Heart left ventricle (tissue), 16 donors: Measurements from ENCODE around the gene SERF2. TPM values are rescaled to one million over a fixed set of nuclear protein-coding genes. Genes with fewer than 3 reads are reported as not detected.

Source experiments
- ATAC-seq, 4 donors: fragments of 200-7000 bp; cut with Tn5 transposase; one replicate each; pipeline ENCODE4 v1.9.1; 2020 to 2022; ENCODE audit warnings: moderate library complexity in 4 of 4, mild to moderate bottlenecking in 3 of 4, moderate number of reproducible peaks in 1 of 4
- DNase-seq, 5 donors: peaks; one replicate each; pipeline ENCODE4 v3.0.0-alpha.2; 2020
- H3K27ac ChIP-seq, 12 donors: fragments of 200-600 bp; sonication (generic) in 4 of 12; one replicate each; pipeline versions ENCODE4 v1.5.0 to v1.8.0; 2016 to 2022; ENCODE audit warnings: mild to moderate bottlenecking in 2 of 12
- H3K27me3 ChIP-seq, 9 donors: fragments of 200-600 bp; sonication (generic) in 2 of 9; one replicate each; pipeline versions ENCODE4 v1.5.1 to v1.8.0; 2016 to 2022; ENCODE audit warnings: mild to moderate bottlenecking in 3 of 9
- H3K36me3 ChIP-seq, 9 donors: fragments of 200-600 bp; sonication (generic) in 2 of 9; one replicate each; pipeline versions ENCODE4 v1.5.0 to v1.8.0; 2018 to 2022; ENCODE audit warnings: mild to moderate bottlenecking in 2 of 9
- H3K4me1 ChIP-seq, 12 donors: fragments of 200-600 bp; sonication (generic) in 4 of 12; one replicate each; pipeline versions ENCODE4 v1.5.0 to v1.8.0; 2016 to 2022; ENCODE audit warnings: mild to moderate bottlenecking in 3 of 12
- H3K4me3 ChIP-seq, 12 donors: fragments of 200-600 bp; sonication (generic) in 4 of 12; one replicate each; pipeline versions ENCODE4 v1.5.0 to v1.8.0; 2017 to 2022; ENCODE audit warnings: mild to moderate bottlenecking in 9 of 12, moderate library complexity in 4 of 12
- H3K9me3 ChIP-seq, 12 donors: fragments of 200-600 bp; sonication (generic) in 4 of 12; one replicate each; pipeline versions ENCODE4 v1.5.0 to v1.8.0; 2016 to 2022; ENCODE audit warnings: mild to moderate bottlenecking in 1 of 12
- CTCF ChIP-seq, 12 donors: fragments of 200-600 bp; sonication (generic) in 4 of 12; IDR thresholded peaks; one replicate each; pipeline versions ENCODE4 v1.5.0 to v1.8.0; 2018 to 2022; ENCODE audit warnings: antibody characterized with exemption in 12 of 12, mild to moderate bottlenecking in 5 of 12
- POLR2A ChIP-seq, 2 donors: fragments of 450-650 bp; IDR thresholded peaks; one replicate each; pipeline ENCODE4 v1.6.1; 2017; ENCODE audit warnings: antibody characterized with exemption in 2 of 2, mild to moderate bottlenecking in 2 of 2, moderate library complexity in 2 of 2
- WGBS, 4 donors: extraction: QIAGEN DNeasy Blood & Tissue Kit in 2 of 4; methylation state at CpG; one replicate each; pipeline versions ENCODE4 v1.1.5 to v1.1.7; 2013 to 2018; 5-methylcytosine and 5-hydroxymethylcytosine counted together
- intact Hi-C, 10 donors: fragments of 100-400 bp; cut with DNase I; formaldehyde crosslinking; loops; one replicate each; pipeline versions ENCODE4 v1.11.1 to v1.14.2; 2022
- polyA plus RNA-seq, 2 donors: library from polyadenylated mRNA; stranded (reverse); fragments of 200-250 nt; gene quantifications; one replicate each; pipeline ENCODE4 v1.2.3, GENCODE V29; 2013
- total RNA-seq, 9 donors: library from RNA; depleted of rRNA in 2 of 9; stranded (reverse); fragments of >200 nt in 2 of 9; fragmentation: NEBNext Ultra II Directional in 3 of 9; extraction: Animal tissue kit (Norgen Biotek cat#: 25700) in 3 of 9; gene quantifications; one replicate each; pipeline versions ENCODE4 v1.1.0 to v1.2.4, GENCODE V29; 2016 to 2023
- donor health status: ischemic (EF 13 %, LVEDD 7.1; RV severe dilation, severe dysfunction).
- donor health status: healthy with polysubstance abuse.
- donor health status: DM: no; HTN: yes; CAD: no.
- donor health status: DM: no; HTN: no; CAD: no.
- donor health status: ischemic (EF 25% LVEDD 6.9; RV normal size, moderate dysfunction).
- donor health status: ischemic (EF 25% LVEDD 5.7; RV mildly dilated, moderate dysfunction).
- donor health status: healthy.
- donor health status: DM: yes; HTN: yes; CAD: no.
- donor health status: ischemic (EF 35%, LVEDD 5.7; RV mildly dilated, moderate dysfunction).
- donor health status: nonischemic (EF 11% LVEDD 7.7; RV severe dilation, severe dysfunction).
- donor health status: DM: yes; HTN: yes; CAD: no.
- donor health status: PGD.
- donor health status: ischemic (EF 29% LVEDD 5.4; RV normal size, mild dysfunction).
- donor health status: nonischemic (EF 23%, LVEDD 6.1; RV moderate dilation, normal function).

Gene SERF2
- total and polyA plus RNA-seq, 11 donors, result 705 to 4,156 (median 955) TPM

DNA sequence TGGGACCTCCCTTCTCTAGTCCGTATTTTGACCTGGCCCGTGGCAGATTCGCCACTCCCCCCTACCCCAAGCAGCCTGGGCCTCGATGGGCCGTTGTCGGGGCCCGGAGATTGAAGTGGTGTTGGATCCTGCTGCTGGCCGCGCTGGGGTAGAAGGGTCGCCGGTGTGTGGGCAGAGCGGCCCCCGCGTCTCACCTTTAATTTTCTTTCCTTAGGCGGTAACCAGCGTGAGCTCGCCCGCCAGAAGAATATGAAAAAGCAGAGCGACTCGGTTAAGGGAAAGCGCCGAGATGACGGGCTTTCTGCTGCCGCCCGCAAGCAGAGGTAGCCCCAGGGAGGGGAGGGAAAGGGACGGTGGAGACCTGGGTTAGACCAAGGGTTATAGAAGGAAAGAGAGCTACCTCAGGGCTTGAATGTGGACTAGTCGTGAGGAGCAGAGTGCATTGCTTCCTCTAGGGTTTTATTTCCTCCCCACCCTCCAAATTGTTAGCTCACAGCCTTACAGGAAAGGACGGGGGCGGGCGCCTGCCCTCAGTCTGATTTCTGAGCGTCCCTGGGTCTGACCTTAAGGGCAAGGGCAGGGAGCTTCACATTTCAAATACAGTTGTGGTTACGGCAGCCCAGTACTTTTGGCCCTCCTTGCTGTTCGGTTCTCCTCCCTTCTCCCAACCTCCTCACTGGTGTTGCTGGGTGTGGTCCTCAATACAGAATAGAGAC, 799 bp downstream of the SERF2 start:
- 0 to 1% (median 1%) methylated on average over 31 to 33 of the region's 33 CpGs for WGBS, 4 donors
- ATAC-seq (peak in 3 of 4 donors; percentile 2 to 40 (median 23)), DNase-seq (peak in 4 of 5 donors; percentile 44 to 67 (median 62))
- no peaks in the 10 kb centered on the region for H3K27me3 ChIP-seq
- H3K36me3 ChIP-seq, result peaks cover 0 to 49% (median 42%) of the 10 kb centered on the region in 9 donors
- H3K4me3 ChIP-seq, result peak overlapping the region; percentile 60 to 100 (median 85)
- intact Hi-C loops, result loop anchor here in 2 of 10 donors (1.0 to 5.0 kb wide), 2 partner anchors 31 to 634 kb away; partner anchors contain the start of genes CTDSPL2 (in 1 of the 2) and MFAP1 (in 1 of the 2)
- TF ChIP-seq CTCF (IDR thresholded peaks at IDR 0.05) (peak in 1 of 12 donors; percentile 9), POLR2A (IDR thresholded peaks at IDR 0.05) (no peak)
- peak overlapping the region; percentile 84 to 100 (median 96) for H3K27ac ChIP-seq
- peaks cover 4 to 55% (median 41%) of the 10 kb centered on the region in 12 donors for H3K4me1 ChIP-seq
- H3K9me3 ChIP-seq, result no peaks in the 10 kb centered on the region

DNA sequence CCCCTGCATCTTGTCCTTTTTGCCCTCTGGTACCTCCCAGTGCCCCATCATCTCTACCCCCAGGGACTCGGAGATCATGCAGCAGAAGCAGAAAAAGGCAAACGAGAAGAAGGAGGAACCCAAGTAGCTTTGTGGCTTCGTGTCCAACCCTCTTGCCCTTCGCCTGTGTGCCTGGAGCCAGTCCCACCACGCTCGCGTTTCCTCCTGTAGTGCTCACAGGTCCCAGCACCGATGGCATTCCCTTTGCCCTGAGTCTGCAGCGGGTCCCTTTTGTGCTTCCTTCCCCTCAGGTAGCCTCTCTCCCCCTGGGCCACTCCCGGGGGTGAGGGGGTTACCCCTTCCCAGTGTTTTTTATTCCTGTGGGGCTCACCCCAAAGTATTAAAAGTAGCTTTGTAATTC, 1.5 kb downstream of the SERF2 start:
- 73 to 80% (median 77%) methylated on average over 10 of the region's 10 CpGs for WGBS, 4 donors
- Histone ChIP-seq H3K4me1 (peaks cover 4 to 61% (median 45%) of the 10 kb centered on the region in 12 donors), H3K4me3 (peak overlapping the region; percentile 60 to 100 (median 85)), H3K27ac (peak overlapping the region in 11 of 12 donors; percentile 92 to 100 (median 97)), H3K27me3 (no peaks in the 10 kb centered on the region), H3K36me3 (peaks cover 0 to 55% (median 46%) of the 10 kb centered on the region in 9 donors), H3K9me3 (no peaks in the 10 kb centered on the region)
- intact Hi-C loops, result loop anchor here in 1 of 10 donors (5.0 kb wide), 1 partner anchor 634 kb away; the partner anchor contains the start of gene CTDSPL2
- DNase-seq (no peak), ATAC-seq (no peak)
- TF ChIP-seq CTCF (IDR thresholded peaks at IDR 0.05), result no peak

DNA sequence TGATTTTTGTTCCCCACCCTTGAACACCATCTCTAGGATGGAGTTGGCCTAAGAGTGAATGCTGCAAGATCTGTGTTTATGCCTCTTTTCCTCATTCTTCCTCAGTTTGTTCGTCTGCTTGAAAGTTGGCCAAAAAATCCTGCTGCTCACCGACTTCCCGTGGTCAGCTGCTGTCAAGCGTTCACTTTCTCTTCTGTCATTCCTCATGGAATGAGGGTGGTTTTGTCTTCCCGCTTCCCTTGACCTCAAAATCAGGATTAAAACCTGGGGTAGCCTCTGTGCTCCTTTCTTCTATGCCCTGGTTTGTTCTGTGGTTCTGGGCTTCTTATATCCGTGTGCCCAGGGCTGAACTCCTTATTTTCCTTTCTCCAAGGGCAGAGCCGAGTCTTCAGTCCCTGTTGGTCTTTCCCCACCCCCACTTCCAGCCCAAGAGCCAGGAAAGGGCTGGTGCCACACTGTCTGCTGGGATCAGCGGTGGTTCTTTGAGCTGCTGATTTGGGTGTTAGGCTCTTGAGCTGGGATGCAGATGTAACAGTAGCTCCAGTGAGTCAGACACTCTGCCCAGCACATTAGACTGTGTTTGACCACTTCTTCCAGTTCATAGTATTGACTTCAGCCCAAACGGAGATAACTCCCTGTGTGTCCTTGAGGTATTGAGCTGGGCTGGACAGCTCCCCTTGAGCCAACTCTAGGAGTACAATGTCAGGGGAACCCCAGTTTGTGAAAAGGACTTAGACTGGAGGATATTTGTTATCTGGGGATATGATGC, 2.3 kb downstream of the SERF2 start:
- Histone ChIP-seq H3K4me3 (peak overlapping the region in 5 of 12 donors; percentile 69 to 95 (median 94)), H3K36me3 (peaks cover 0 to 63% (median 53%) of the 10 kb centered on the region in 9 donors), H3K27me3 (no peaks in the 10 kb centered on the region), H3K4me1 (peaks cover 4 to 65% (median 46%) of the 10 kb centered on the region in 12 donors), H3K27ac (peak overlapping the region in 10 of 12 donors; percentile 9 to 100 (median 96)), H3K9me3 (no peaks in the 10 kb centered on the region)
- ATAC-seq, result no peak
- TF ChIP-seq CTCF (IDR thresholded peaks at IDR 0.05), result no peak
- no peak for TF ChIP-seq POLR2A (IDR thresholded peaks at IDR 0.05)
- WGBS, 4 donors, result 60 to 70% (median 61%) methylated on average over 9 of the region's 9 CpGs
- peak in 2 of 5 donors; percentile 25 to 31 for DNase-seq
- intact Hi-C loops, result loop anchor here in 1 of 10 donors (5.0 kb wide), 1 partner anchor 633 kb away; the partner anchor contains the start of gene CTDSPL2
